HEK293T (cell line): Measurements from ENCODE around the gene TP53BP1.

Source experiments
- BHLHE40 ChIP-seq: fragments of 450-650 bp; IDR thresholded peaks from 2 replicates; pipeline ENCODE4 v1.6.1; 2016; ENCODE audit warnings: mild to moderate bottlenecking, moderate library complexity, borderline replicate concordance
- ELF4 ChIP-seq: fragments of 450-650 bp; IDR thresholded peaks from 2 replicates; pipeline ENCODE4 v1.6.1; 2017; ENCODE audit warnings: antibody characterized with exemption
- FOXA1 ChIP-seq: fragments of 450-650 bp; IDR thresholded peaks from 2 replicates; pipeline ENCODE4 v1.6.1; 2016; ENCODE audit warnings: mild to moderate bottlenecking
- FOXK2 ChIP-seq: fragments of 450-650 bp; IDR thresholded peaks from 2 replicates; pipeline ENCODE4 v1.6.1; 2016; ENCODE audit warnings: mild to moderate bottlenecking
- FOXM1 ChIP-seq: fragments of 450-650 bp; IDR thresholded peaks from 2 replicates; pipeline ENCODE4 v1.6.1; 2017; ENCODE audit warnings: mild to moderate bottlenecking, borderline replicate concordance
- HDGF ChIP-seq: fragments of 450-650 bp; IDR thresholded peaks from 2 replicates; pipeline ENCODE4 v1.6.1; 2017; ENCODE audit warnings: antibody characterized with exemption, borderline replicate concordance
- LEF1 ChIP-seq: fragments of 450-650 bp; IDR thresholded peaks from 2 replicates; pipeline ENCODE4 v1.6.1; 2017; ENCODE audit warnings: mild to moderate bottlenecking, borderline replicate concordance
- NFRKB ChIP-seq: fragments of 450-650 bp; IDR thresholded peaks from 2 replicates; pipeline ENCODE4 v1.6.1; 2016; ENCODE audit warnings: mild to moderate bottlenecking, moderate library complexity
- SP1 ChIP-seq: fragments of 450-650 bp; IDR thresholded peaks from 2 replicates; pipeline ENCODE4 v1.6.1; 2017
- SUZ12 ChIP-seq: fragments of 450-650 bp; IDR thresholded peaks from 2 replicates; pipeline ENCODE4 v1.6.1; 2016; ENCODE audit warnings: mild to moderate bottlenecking
- TARDBP ChIP-seq: fragments of 450-650 bp; IDR thresholded peaks from 2 replicates; pipeline ENCODE4 v1.6.1; 2016
- ZNF384 ChIP-seq: fragments of 450-650 bp; IDR thresholded peaks from 2 replicates; pipeline ENCODE4 v1.6.1; 2016
- TF ChIP-seq, protein P1 (sequence below): fragments of 450-650 bp; IDR thresholded peaks from 2 replicates; pipeline ENCODE4 v1.6.1; 2016

DNA sequence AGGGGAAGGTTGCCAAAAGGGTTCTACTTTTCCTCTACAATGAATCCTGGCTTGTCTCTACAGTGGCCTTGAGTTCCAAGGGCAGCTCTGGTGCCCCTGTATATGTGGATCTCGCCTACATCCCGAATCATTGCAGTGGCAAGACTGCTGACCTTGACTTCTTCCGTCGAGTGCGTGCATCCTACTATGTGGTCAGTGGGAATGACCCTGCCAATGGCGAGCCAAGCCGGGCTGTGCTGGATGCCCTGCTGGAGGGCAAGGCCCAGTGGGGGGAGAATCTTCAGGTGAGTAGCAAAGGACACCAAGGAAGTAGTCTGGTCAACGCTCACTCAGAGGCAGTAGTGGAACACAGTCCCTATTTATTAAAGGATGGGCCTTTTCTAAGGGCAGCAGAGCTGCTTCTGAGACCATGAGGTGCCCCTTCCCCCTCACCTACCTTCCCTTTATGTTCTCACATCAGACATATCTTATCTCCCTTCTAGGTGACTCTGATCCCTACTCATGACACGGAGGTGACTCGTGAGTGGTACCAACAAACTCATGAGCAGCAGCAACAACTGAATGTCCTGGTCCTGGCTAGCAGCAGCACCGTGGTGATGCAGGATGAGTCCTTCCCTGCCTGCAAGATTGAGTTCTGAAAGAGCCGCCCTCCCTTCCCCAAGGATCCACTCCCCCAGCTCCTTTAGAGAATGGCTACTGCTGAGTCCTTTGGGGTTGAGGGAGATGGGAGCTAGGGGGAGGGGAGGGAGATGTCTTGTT lies 36.8 kb upstream of the TP53BP1 start:
- TF ChIP-seq NFRKB (no peak), BHLHE40 (no peak), LEF1 (no peak), SP1 (no peak), ELF4 (no peak), ZNF384 (no peak), FOXM1 (no peak), FOXA1 (no peak), HDGF (no peak), SUZ12 (no peak), TARDBP (no peak), FOXK2 (no peak)
- TF ChIP-seq, protein P1, sequence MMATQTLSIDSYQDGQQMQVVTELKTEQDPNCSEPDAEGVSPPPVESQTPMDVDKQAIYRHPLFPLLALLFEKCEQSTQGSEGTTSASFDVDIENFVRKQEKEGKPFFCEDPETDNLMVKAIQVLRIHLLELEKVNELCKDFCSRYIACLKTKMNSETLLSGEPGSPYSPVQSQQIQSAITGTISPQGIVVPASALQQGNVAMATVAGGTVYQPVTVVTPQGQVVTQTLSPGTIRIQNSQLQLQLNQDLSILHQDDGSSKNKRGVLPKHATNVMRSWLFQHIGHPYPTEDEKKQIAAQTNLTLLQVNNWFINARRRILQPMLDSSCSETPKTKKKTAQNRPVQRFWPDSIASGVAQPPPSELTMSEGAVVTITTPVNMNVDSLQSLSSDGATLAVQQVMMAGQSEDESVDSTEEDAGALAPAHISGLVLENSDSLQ = no peak
